H9 (cell line): ENCODE measurements around the gene RNF227. TPM values are rescaled to one million over a fixed set of nuclear protein-coding genes. Genes with fewer than 3 reads are reported as not detected.

Experiments
- DNase-seq: peaks from one replicate; pipeline ENCODE4 v3.0.0-alpha.2; 2017
- H2AFZ ChIP-seq: one replicate; pipeline ENCODE4 v1.6.1; 2013; ENCODE audit warnings: mild to moderate bottlenecking, low read length, control low read depth, moderate library complexity
- H2AK5ac ChIP-seq: 2 replicates; pipeline ENCODE4 v1.6.1; 2013; ENCODE audit warnings: low read length, control low read depth, mixed read lengths; ENCODE audit not compliant: insufficient read length
- H2BK120ac ChIP-seq: one replicate; pipeline ENCODE4 v1.6.1; 2013; ENCODE audit warnings: low read depth, mild to moderate bottlenecking, low read length, control low read depth, inconsistent platforms; ENCODE audit not compliant: poor library complexity, severe bottlenecking
- H2BK12ac ChIP-seq: 2 replicates; pipeline ENCODE4 v1.6.1; 2013; ENCODE audit warnings: low read length, control low read depth, mixed read lengths, low read depth; ENCODE audit not compliant: insufficient read length
- H2BK15ac ChIP-seq: 2 replicates; pipeline ENCODE4 v1.6.1; 2013; ENCODE audit warnings: low read depth, low read length, control low read depth
- H2BK20ac ChIP-seq: one replicate; pipeline ENCODE4 v1.6.1; 2013; ENCODE audit warnings: low read depth, mild to moderate bottlenecking, low read length, control low read depth, inconsistent platforms; ENCODE audit not compliant: poor library complexity, severe bottlenecking
- H2BK5ac ChIP-seq: 2 replicates; pipeline ENCODE4 v1.6.1; 2013; ENCODE audit warnings: low read length, control low read depth, mixed read lengths; ENCODE audit not compliant: insufficient read length
- H3K14ac ChIP-seq: 2 replicates; pipeline ENCODE4 v1.6.1; 2013; ENCODE audit warnings: low read length, control low read depth; ENCODE audit not compliant: insufficient read depth
- H3K18ac ChIP-seq: 2 replicates; pipeline ENCODE4 v1.6.1; 2013; ENCODE audit warnings: low read depth, mild to moderate bottlenecking, mixed read lengths, low read length, control low read depth; ENCODE audit not compliant: insufficient read length
- H3K23ac ChIP-seq: 2 replicates; pipeline ENCODE4 v1.6.1; 2013; ENCODE audit warnings: low read length, control low read depth, mixed read lengths, low read depth; ENCODE audit not compliant: insufficient read length
- H3K23me2 ChIP-seq: 2 replicates; pipeline ENCODE4 v1.6.1; 2013; ENCODE audit warnings: low read depth, mild to moderate bottlenecking, mixed read lengths, low read length, control low read depth; ENCODE audit not compliant: insufficient read length, poor library complexity, severe bottlenecking
- H3K27ac ChIP-seq: 2 replicates; pipeline ENCODE4 v1.5.1; 2013; ENCODE audit warnings: low read length, control low read depth, mixed read lengths, low read depth; ENCODE audit not compliant: insufficient read length
- H3K27me3 ChIP-seq: 2 replicates; pipeline ENCODE4 v1.6.1; 2013; ENCODE audit warnings: low read length, control low read depth, inconsistent platforms; ENCODE audit not compliant: insufficient read depth
- H3K4ac ChIP-seq: 2 replicates; pipeline ENCODE4 v1.6.1; 2013; ENCODE audit warnings: low read depth, mild to moderate bottlenecking, control low read depth, inconsistent platforms, low read length, moderate library complexity
- H3K4me1 ChIP-seq: 2 replicates; pipeline ENCODE4 v1.6.1; 2013; ENCODE audit warnings: low read length, control low read depth, inconsistent platforms; ENCODE audit not compliant: insufficient read depth
- H3K4me2 ChIP-seq: 2 replicates; pipeline ENCODE4 v1.6.1; 2013; ENCODE audit warnings: low read length, control low read depth, mixed read lengths; ENCODE audit not compliant: insufficient read length, insufficient read depth
- H3K56ac ChIP-seq: 2 replicates; pipeline ENCODE4 v1.6.1; 2013; ENCODE audit warnings: low read depth, mild to moderate bottlenecking, mixed read lengths, low read length, control low read depth; ENCODE audit not compliant: insufficient read length
- H3K79me1 ChIP-seq: 2 replicates; pipeline ENCODE4 v1.6.1; 2013; ENCODE audit warnings: low read depth, mild to moderate bottlenecking, moderate library complexity, low read length, control low read depth, inconsistent platforms; ENCODE audit not compliant: insufficient read depth, poor library complexity, severe bottlenecking
- H3K79me2 ChIP-seq: 2 replicates; pipeline ENCODE4 v1.6.1; 2013; ENCODE audit warnings: low read length, control low read depth, inconsistent platforms; ENCODE audit not compliant: insufficient read depth
- H3K9ac ChIP-seq: 2 replicates; pipeline ENCODE4 v1.6.1; 2013; ENCODE audit warnings: low read length, control low read depth, mixed read lengths; ENCODE audit not compliant: insufficient read length; ENCODE audit errors: extremely low read depth
- H3K9me3 ChIP-seq: one replicate; pipeline ENCODE4 v1.6.1; 2013; ENCODE audit warnings: low read depth, low read length, inconsistent platforms; ENCODE audit not compliant: control insufficient read depth
- H3T11ph ChIP-seq: one replicate; pipeline ENCODE4 v1.6.1; 2013; ENCODE audit warnings: mild to moderate bottlenecking, low read length, control low read depth, inconsistent platforms
- H4K20me1 ChIP-seq: one replicate; pipeline ENCODE4 v1.6.1; 2013; ENCODE audit not compliant: control insufficient read depth, insufficient read length, insufficient read depth
- H4K5ac ChIP-seq: 2 replicates; pipeline ENCODE4 v1.6.1; 2013; ENCODE audit warnings: low read depth, mild to moderate bottlenecking, mixed read lengths, low read length, control low read depth; ENCODE audit not compliant: insufficient read length
- H4K8ac ChIP-seq: replicated peaks from 2 replicates; pipeline ENCODE4 v1.6.1; 2013; ENCODE audit warnings: low read length, control low read depth, mixed read lengths, low read depth; ENCODE audit not compliant: insufficient read length
- H4K91ac ChIP-seq: 2 replicates; pipeline ENCODE4 v1.6.1; 2013; ENCODE audit warnings: low read depth, mild to moderate bottlenecking, moderate library complexity, mixed read lengths, low read length, control low read depth; ENCODE audit not compliant: insufficient read length
- H3K27ac Mint-ChIP-seq, 3 experiments: 2 replicates in 2 of 3; 3 replicates in 1 of 3; pipeline ENCODE4 v1.8.0; 2020 to 2021; ENCODE audit warnings: mixed read lengths in 3 of 3, mild to moderate bottlenecking in 1 of 3, moderate library complexity in 1 of 3
- H3K27me3 Mint-ChIP-seq: 2 replicates; pipeline ENCODE4 v1.8.0; 2021; ENCODE audit warnings: low read depth, mild to moderate bottlenecking, moderate library complexity, mixed read lengths
- H3K36me3 Mint-ChIP-seq, 3 experiments: 2 replicates in 2 of 3; 3 replicates in 1 of 3; pipeline ENCODE4 v1.8.0; 2020 to 2021; ENCODE audit warnings: low read depth in 3 of 3, mixed read lengths in 3 of 3; ENCODE audit not compliant: insufficient read depth in 1 of 3
- H3K4me1 Mint-ChIP-seq, 2 experiments: 2 replicates each; pipeline ENCODE4 v1.8.0; 2020; ENCODE audit warnings: mixed read lengths in 2 of 2
- H3K4me3 Mint-ChIP-seq, 2 experiments: 2 replicates in 1 of 2; 3 replicates in 1 of 2; pipeline ENCODE4 v1.8.0; 2020 to 2021; ENCODE audit warnings: mild to moderate bottlenecking in 2 of 2, mixed read lengths in 2 of 2, moderate library complexity in 1 of 2
- H3K9me3 Mint-ChIP-seq, 2 experiments: 2 replicates in 1 of 2; 3 replicates in 1 of 2; pipeline ENCODE4 v1.8.0; 2020; ENCODE audit warnings: mild to moderate bottlenecking in 2 of 2, mixed read lengths in 2 of 2, moderate library complexity in 1 of 2
- WGBS: extraction: QIAGEN DNeasy Blood & Tissue Kit; methylation state at CpG from one replicate; pipeline ENCODE4 v1.1.7; 2013; ENCODE audit warnings: missing lambda C conversion rate, low lambda C conversion rate, mixed read lengths; ENCODE audit not compliant: insufficient read length; ENCODE audit errors: extremely low coverage; 5-methylcytosine and 5-hydroxymethylcytosine counted together
- total RNA-seq: library from RNA; stranded (reverse); gene quantifications from 2 replicates; pipeline ENCODE4 v1.2.1, GENCODE V29; 2021
- TF ChIP-seq, protein P1 (sequence below): fragments of 200-600 bp; sonication (generic); conservative IDR thresholded peaks from 3 replicates; pipeline ENCODE4 v1.8.0; 2021; ENCODE audit warnings: antibody characterized with exemption, mild to moderate bottlenecking

Gene RNF227
- total RNA-seq, 1 experiment from 2014 or later = 1.9 TPM

DNA sequence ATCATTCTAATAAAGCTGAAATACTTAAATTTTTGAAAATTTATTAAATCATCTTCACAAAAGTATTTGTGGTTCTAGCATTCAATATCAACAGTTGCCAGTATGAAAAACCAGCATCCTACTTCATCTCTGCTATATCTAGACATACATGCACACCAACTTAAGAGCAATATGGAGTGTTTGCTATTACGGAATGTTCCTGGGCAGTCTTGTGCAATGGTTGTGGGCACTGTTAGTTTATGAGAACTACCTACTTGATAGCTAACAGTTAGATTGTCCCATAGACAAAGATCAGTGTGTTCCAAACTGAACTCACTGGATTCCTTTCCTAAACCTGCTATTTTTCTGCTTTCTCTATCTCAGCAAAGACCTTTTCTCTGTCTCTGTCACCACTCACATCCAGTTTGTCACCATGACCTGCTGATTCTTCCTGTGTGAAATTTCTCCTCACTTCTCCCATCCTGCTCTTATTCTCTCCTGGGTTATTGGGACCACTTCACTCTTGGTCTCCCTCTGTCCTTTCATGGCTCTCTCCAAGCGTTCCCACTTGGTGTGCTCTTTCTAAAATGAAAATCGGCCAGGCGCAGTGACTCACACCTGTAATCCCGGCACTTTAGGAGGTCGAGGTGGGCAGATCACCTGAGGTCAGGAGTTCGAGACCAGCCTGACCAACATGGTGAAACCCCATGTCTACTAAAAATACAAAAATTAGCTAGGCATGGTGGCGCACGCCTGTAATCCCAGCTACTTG is 43.6 kb upstream of the RNF227 start:
- no peak overlapping the region for H3T11ph ChIP-seq
- no peak overlapping the region for H2BK20ac ChIP-seq
- no peak overlapping the region; a peak in 1 of 7 replicates for H3K27ac Mint-ChIP-seq
- H2AFZ ChIP-seq = no peak overlapping the region
- H3K23ac ChIP-seq = no peak overlapping the region
- no peak overlapping the region for H3K56ac ChIP-seq
- TF ChIP-seq, protein P1, sequence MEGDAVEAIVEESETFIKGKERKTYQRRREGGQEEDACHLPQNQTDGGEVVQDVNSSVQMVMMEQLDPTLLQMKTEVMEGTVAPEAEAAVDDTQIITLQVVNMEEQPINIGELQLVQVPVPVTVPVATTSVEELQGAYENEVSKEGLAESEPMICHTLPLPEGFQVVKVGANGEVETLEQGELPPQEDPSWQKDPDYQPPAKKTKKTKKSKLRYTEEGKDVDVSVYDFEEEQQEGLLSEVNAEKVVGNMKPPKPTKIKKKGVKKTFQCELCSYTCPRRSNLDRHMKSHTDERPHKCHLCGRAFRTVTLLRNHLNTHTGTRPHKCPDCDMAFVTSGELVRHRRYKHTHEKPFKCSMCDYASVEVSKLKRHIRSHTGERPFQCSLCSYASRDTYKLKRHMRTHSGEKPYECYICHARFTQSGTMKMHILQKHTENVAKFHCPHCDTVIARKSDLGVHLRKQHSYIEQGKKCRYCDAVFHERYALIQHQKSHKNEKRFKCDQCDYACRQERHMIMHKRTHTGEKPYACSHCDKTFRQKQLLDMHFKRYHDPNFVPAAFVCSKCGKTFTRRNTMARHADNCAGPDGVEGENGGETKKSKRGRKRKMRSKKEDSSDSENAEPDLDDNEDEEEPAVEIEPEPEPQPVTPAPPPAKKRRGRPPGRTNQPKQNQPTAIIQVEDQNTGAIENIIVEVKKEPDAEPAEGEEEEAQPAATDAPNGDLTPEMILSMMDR = no peak
- H2BK12ac ChIP-seq = no peak overlapping the region
- no peak for DNase-seq
- H3K4ac ChIP-seq = no peak overlapping the region
- H4K20me1 ChIP-seq = no peaks in the 10 kb centered on the region
- no peak overlapping the region for H3K18ac ChIP-seq
- no peak overlapping the region for H2BK15ac ChIP-seq
- H3K14ac ChIP-seq = no peak overlapping the region
- H3K9me3 ChIP-seq = no peaks in the 10 kb centered on the region
- no peaks in the 10 kb centered on the region; the same call in 1 of the 2 replicates for H3K4me1 ChIP-seq
- H3K27ac ChIP-seq = no peak overlapping the region
- H3K4me1 Mint-ChIP-seq = peaks cover 16 to 17% of the 10 kb centered on the region in 2 experiments
- H3K79me1 ChIP-seq = no peaks in the 10 kb centered on the region
- no peak overlapping the region for H2BK5ac ChIP-seq
- no peaks in the 10 kb centered on the region for H3K23me2 ChIP-seq
- no peaks in the 10 kb centered on the region for H3K36me3 Mint-ChIP-seq
- H3K9ac ChIP-seq = no peak overlapping the region
- H3K4me2 ChIP-seq = no peak overlapping the region
- H4K5ac ChIP-seq = no peak overlapping the region
- H2BK120ac ChIP-seq = no peak overlapping the region
- H4K8ac ChIP-seq = no peak overlapping the region
- no peak overlapping the region for H4K91ac ChIP-seq
- H2AK5ac ChIP-seq = no peak overlapping the region
- no peaks in the 10 kb centered on the region for H3K79me2 ChIP-seq
- no peaks in the 10 kb centered on the region for H3K27me3 ChIP-seq
- no peaks in the 10 kb centered on the region; the same call in none of the 2 replicates for H3K27me3 Mint-ChIP-seq
- no CpG with 5 or more reads among the region's 9 CpGs for WGBS
- H3K9me3 Mint-ChIP-seq = no peaks in the 10 kb centered on the region
- H3K4me3 Mint-ChIP-seq = no peak overlapping the region
